ENCODE measurements around the gene NOTCH4. TPM values are rescaled to one million over a fixed set of nuclear protein-coding genes. Genes with fewer than 3 reads are reported as not detected.

NOTCH4 gene
- total and polyA plus RNA-seq, 9 of the 15 experiments (the other 6 are each of a cell fraction or from before 2014, with no cell fraction given): 0.24 to 4.3 (median 1.7) TPM

DNA sequence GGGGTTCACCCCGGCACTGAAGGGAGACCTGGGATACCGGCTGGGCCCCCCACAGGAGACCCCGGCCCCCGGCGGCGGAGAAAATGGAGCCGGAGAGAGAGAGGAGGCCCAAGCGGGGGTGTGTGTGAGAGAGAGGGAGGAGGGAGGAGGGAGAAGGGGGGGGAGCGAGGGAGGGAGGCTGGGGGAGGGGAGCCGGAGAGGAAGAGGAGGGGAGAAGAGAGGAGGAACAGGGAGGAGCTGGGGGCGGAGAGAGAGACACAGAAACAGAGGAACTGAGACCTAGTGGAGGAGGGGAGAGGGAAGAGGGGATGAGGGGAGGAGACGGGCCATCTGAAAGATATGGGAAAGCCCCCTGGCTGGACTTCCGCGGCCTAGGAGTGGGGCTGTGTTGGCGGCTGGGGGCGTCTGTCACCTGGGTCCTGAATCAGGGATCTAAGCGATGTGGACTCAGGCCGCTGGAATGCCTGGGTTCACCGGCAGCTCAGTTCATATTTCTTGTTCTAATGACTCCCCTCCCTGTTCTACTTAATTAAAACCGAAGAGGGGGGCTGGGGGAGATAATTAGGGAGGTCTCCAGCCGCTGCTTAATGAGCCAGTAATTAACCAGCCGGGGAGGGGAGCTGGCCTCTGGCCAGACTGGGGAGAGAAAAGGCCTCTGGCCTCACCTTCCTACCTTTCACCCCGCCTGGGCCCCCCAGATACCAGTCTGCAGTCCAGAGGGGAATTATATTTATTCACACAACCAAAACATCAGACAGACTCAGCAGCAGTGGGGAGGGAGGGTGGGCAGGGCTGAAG is 33.6 kb downstream of the NOTCH4 start, which contains the start of gene PBX2 (continued):
- TF ChIP-seq, protein P1, sequence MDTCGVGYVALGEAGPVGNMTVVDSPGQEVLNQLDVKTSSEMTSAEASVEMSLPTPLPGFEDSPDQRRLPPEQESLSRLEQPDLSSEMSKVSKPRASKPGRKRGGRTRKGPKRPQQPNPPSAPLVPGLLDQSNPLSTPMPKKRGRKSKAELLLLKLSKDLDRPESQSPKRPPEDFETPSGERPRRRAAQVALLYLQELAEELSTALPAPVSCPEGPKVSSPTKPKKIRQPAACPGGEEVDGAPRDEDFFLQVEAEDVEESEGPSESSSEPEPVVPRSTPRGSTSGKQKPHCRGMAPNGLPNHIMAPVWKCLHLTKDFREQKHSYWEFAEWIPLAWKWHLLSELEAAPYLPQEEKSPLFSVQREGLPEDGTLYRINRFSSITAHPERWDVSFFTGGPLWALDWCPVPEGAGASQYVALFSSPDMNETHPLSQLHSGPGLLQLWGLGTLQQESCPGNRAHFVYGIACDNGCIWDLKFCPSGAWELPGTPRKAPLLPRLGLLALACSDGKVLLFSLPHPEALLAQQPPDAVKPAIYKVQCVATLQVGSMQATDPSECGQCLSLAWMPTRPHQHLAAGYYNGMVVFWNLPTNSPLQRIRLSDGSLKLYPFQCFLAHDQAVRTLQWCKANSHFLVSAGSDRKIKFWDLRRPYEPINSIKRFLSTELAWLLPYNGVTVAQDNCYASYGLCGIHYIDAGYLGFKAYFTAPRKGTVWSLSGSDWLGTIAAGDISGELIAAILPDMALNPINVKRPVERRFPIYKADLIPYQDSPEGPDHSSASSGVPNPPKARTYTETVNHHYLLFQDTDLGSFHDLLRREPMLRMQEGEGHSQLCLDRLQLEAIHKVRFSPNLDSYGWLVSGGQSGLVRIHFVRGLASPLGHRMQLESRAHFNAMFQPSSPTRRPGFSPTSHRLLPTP (IDR thresholded peaks at IDR 0.05; ENCODE audit: borderline replicate concordance, extremely low read depth, insufficient read length): no peak
- peak; percentile 36; the same call in 1 of the 2 replicates for TF ChIP-seq TEAD4 (IDR thresholded peaks at IDR 0.05; ENCODE audit: low read length)
- TF ChIP-seq TEAD4 (CRISPR knock-in tag; IDR thresholded peaks at IDR 0.05; ENCODE audit: borderline replicate concordance): no peak
- TF ChIP-seq, protein P2, sequence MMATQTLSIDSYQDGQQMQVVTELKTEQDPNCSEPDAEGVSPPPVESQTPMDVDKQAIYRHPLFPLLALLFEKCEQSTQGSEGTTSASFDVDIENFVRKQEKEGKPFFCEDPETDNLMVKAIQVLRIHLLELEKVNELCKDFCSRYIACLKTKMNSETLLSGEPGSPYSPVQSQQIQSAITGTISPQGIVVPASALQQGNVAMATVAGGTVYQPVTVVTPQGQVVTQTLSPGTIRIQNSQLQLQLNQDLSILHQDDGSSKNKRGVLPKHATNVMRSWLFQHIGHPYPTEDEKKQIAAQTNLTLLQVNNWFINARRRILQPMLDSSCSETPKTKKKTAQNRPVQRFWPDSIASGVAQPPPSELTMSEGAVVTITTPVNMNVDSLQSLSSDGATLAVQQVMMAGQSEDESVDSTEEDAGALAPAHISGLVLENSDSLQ (IDR thresholded peaks at IDR 0.05): peak; percentile 75
- TF ChIP-seq TGIF2 (CRISPR knock-in tag; IDR thresholded peaks at IDR 0.05): no peak
- TF ChIP-seq, protein P3, sequence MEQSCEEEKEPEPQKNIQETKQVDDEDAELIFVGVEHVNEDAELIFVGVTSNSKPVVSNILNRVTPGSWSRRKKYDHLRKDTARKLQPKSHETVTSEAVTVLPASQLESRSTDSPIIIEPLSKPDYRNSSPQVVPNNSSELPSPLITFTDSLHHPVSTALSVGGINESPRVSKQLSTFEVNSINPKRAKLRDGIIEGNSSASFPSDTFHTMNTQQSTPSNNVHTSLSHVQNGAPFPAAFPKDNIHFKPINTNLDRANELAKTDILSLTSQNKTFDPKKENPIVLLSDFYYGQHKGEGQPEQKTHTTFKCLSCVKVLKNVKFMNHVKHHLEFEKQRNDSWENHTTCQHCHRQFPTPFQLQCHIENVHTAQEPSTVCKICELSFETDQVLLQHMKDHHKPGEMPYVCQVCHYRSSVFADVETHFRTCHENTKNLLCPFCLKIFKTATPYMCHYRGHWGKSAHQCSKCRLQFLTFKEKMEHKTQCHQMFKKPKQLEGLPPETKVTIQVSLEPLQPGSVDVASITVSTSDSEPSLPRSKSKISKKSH (CRISPR knock-in tag; IDR thresholded peaks at IDR 0.05): no peak
- TF ChIP-seq, protein P4, sequence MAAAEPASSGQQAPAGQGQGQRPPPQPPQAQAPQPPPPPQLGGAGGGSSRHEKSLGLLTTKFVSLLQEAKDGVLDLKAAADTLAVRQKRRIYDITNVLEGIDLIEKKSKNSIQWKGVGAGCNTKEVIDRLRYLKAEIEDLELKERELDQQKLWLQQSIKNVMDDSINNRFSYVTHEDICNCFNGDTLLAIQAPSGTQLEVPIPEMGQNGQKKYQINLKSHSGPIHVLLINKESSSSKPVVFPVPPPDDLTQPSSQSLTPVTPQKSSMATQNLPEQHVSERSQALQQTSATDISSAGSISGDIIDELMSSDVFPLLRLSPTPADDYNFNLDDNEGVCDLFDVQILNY (CRISPR knock-in tag; IDR thresholded peaks at IDR 0.05): no peak
- TF ChIP-seq MCM3 (IDR thresholded peaks at IDR 0.05): no peak
- TF ChIP-seq, protein P5, sequence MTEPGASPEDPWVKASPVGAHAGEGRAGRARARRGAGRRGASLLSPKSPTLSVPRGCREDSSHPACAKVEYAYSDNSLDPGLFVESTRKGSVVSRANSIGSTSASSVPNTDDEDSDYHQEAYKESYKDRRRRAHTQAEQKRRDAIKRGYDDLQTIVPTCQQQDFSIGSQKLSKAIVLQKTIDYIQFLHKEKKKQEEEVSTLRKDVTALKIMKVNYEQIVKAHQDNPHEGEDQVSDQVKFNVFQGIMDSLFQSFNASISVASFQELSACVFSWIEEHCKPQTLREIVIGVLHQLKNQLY (CRISPR knock-in tag; conservative IDR thresholded peaks at IDR 0.05): no peak
- TF ChIP-seq, protein P6, sequence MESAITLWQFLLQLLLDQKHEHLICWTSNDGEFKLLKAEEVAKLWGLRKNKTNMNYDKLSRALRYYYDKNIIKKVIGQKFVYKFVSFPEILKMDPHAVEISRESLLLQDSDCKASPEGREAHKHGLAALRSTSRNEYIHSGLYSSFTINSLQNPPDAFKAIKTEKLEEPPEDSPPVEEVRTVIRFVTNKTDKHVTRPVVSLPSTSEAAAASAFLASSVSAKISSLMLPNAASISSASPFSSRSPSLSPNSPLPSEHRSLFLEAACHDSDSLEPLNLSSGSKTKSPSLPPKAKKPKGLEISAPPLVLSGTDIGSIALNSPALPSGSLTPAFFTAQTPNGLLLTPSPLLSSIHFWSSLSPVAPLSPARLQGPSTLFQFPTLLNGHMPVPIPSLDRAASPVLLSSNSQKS (CRISPR knock-in tag; IDR thresholded peaks at IDR 0.05): no peak
- no peak for TF ChIP-seq MEF2A (IDR thresholded peaks at IDR 0.05; ENCODE audit: control insufficient read depth, low read depth, low read length)
- TF ChIP-seq, protein P7, sequence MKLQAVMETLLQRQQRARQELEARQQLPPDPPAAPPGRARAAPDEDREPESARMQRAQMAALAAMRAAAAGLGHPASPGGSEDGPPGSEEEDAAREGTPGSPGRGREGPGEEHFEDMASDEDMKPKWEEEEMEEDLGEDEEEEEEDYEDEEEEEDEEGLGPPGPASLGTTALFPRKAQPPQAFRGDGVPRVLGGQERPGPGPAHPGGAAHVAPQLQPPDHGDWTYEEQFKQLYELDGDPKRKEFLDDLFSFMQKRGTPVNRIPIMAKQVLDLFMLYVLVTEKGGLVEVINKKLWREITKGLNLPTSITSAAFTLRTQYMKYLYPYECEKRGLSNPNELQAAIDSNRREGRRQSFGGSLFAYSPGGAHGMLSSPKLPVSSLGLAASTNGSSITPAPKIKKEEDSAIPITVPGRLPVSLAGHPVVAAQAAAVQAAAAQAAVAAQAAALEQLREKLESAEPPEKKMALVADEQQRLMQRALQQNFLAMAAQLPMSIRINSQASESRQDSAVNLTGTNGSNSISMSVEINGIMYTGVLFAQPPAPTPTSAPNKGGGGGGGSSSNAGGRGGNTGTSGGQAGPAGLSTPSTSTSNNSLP (IDR thresholded peaks at IDR 0.05; ENCODE audit: borderline replicate concordance, low read depth, low read length): no peak
- TF ChIP-seq CEBPB (tag; IDR thresholded peaks at IDR 0.05): no peak
- TF ChIP-seq TAF7 (tag; IDR thresholded peaks at IDR 0.05): no peak
- TF ChIP-seq NONO (IDR thresholded peaks at IDR 0.05; ENCODE audit: low read depth in 2 of 2, low read length in 1 of 2): 0 out of 4 replicates have a peak, but pooled peaks of 1 of the 2 experiments have one; percentile 28
- no peak for TF ChIP-seq MXI1 (IDR thresholded peaks at IDR 0.05; ENCODE audit: low read depth, low read length)

All from K562 (cell line).